G401 (cell line): ENCODE data around the gene ILDR1. TPM values are rescaled to one million over a fixed set of nuclear protein-coding genes. Genes with fewer than 3 reads are reported as not detected.

ENCODE experiments used
- DNase-seq: peaks from one replicate; pipeline ENCODE4 v3.0.0-alpha.2; 2015; ENCODE audit warnings: low spot score
- in situ Hi-C: cut with HindIII; loops from 2 replicates; pipeline ENCODE4 v1.10.0; 2016; ENCODE audit warnings: low sequenced_read_pairs, mixed read lengths
- total RNA-seq: library from RNA; depleted of rRNA; stranded (reverse); fragments of >200 nt; shearing (Covaris generic); gene quantifications from 2 replicates; pipeline ENCODE4 v1.2.3, GENCODE V29; 2014

ILDR1 gene
- total RNA-seq, 1 experiment from 2014 or later = not detected

DNA sequence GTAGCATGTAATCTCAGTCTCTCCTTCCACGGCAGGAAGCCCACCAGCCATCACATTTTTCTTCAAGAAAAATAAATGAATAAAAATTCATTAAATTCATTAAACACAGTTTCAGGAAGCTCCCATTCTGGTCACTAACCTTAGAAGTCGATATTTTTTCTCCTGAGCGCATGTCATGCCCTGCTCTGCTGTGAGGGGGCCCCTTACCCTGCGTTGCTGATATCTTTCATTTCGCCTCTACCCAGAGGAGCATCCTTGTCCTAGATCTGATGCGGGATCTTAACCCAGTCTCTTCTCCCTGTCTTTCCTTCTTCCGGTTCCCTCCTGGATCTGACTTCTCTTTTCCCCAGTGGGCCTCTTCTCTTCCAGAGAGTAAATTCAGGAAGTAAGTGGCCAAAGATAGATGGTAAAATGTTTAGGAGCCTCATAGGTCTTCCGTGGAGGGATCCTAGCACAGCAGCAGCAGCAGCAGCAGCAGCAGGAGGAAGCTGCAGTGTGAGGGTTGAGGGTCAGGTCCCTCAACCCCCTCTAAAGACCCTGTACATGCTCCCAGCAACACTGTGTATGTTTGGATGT is 1.4 kb upstream of the ILDR1 start:
- in situ Hi-C loops = no loop called here
- no peak for DNase-seq

DNA sequence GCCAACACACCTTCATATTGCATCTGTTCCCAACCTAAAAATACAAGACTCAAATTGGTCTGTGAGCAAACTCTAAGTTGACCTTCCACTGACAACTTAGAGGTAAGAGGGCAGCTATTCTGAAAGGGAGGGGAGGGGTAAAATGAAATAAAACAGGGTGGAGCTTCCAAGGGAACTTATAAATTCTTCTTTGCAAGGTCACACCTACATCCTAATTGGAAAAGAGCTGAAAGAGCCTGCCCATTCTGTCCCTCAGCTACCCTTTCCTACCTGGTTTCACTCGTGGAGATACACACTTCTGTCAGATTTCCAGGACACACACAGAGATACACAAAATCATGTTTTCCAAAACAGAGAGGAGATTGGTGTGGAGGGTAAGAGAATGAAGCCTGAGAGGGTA is 1.0 kb downstream of the ILDR1 start:
- no peak for DNase-seq
- in situ Hi-C loops = no loop called here

DNA sequence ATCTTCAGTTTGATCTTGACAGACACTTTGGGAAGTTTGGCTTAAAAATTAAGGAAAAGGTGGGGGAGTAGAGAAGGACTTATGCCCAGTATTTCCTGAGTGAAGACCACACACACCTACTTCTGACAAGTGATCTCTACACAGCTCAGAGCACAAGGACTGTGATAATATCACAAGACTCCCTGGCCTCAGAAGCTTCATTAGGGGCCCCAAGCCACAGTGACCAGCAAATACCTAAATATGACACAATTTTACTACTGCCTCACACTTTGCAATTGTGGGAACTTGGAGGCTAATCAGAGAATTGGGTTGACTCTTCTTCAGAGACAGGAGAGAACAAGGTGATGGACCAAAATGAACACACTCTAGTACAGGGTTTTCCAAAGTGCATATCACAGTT is 2.6 kb downstream of the ILDR1 start:
- in situ Hi-C loops = no loop called here
- no peak for DNase-seq

DNA sequence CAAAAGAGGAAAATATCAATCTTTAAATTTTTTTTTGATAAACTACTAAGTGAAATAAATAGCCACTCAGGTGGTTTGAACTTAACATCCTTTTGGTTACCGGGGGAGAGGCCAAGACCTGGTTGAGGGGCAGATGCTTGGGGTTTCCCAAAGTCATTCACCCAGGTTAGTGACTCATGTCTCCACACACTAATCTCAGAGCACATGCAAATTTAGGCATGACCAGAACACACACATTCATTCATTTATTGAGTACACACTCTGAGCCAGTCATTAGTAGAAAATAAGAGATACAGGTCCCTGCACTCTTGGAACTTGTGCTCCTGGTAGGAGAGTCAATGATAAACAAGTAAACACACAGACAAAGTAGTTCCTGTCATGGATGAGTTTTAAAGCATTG is 7.3 kb downstream of the ILDR1 start:
- DNase-seq = no peak

DNA sequence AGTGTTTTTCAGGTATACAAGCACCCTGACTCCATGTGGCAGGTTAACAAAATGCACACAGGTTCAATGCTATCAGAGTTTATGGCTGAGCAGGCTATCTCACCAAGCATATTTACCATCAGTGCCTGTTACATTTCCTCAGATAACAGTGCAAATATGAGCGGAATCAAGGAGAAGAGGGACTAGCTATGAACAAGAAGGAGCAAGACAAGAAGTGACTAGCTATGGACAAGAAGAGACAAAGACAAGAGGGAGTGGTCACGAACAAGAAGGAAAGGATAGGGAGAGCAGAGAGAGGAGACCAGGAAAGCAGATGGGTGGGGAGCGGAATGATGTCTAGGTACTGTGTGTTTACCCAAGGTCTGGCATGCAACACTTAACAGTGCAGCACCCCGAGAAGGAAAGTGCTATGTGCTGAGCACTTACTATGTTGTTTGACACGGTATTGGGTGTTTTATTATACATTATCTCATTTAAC is 8.6 kb downstream of the ILDR1 start:
- in situ Hi-C loops = no loop called here
- DNase-seq = no peak

More for the DNA sequence above, 7.3 kb downstream of the ILDR1 start:
- in situ Hi-C loops = no loop called here

DNA sequence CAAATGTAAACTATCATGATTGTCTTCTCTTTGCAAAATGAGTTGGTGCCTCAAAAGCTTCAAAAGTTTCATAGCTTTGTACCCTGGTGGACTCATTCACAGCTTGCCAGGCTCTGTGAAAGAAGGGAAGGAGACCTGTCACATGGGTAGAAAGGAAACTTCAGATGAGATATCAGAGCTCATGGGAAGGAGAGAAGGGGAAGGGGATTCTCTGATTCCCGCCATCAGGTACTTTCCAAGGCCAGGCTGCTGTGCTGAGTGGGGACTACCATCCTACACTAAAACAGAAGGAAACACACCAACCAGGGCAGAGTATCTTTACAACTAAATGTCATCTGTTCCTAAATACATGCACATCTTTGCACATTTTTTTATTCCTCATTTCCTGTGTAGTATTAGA is 9.2 kb downstream of the ILDR1 start:
- in situ Hi-C loops = no loop called here
- DNase-seq = no peak

DNA sequence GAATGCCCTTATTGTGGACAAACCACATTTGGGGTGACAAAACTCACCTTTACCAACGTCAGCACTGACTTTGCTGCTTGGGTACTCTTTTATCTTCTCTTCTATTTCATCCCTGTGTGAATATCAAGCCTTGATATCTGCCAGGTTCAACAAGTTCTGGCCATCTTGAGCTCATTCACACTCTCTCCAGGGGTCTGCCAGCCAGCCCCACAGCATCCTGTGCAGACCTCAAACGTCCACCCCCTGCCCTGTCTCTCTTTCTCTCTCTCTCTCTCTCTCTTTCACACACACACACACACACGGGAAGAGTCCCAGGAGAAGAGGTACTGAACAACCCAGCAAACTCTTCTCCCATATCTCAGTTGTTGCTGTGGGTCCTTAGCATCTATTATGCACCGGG is 10.7 kb downstream of the ILDR1 start:
- DNase-seq = no peak
- in situ Hi-C loops = no loop called here

DNA sequence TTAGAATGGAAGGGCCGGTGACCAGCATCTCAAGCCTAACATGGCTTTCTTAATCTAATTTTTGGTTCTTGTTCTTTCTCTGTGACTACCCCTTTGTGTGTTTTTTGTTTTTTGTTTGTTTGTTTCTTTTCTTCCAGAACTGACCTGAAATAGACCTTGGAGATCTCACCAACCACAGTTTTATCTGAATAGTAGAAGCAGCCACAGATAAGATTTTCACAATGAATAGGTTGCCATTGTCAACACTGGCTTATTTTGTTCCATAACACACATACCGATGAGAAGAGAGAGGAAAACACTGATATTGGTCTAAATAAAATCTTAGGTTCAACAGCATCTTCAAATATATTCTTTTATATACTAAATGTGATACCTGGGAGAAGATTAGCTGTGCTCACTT is 11.5 kb downstream of the ILDR1 start:
- in situ Hi-C loops = no loop called here
- no peak for DNase-seq

DNA sequence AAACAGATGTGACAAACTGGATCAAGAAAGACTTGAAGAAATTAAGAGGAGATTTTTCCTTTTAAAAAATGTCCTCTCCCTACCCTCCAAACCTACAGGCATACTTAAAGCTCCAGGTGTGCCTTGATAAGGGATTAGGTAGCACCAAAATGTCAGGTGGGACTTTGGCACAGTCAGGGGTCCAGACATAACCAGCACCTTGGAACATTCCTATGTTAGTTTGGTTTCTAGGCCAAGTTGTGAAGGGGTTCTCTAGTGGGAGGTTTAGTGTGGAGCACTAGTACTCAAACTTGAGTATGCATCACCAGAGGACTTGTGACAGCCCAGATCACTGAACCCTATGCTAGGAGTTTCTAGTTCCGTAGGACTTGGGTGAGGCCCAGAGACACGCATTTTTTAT is 13.9 kb downstream of the ILDR1 start:
- DNase-seq = no peak
- in situ Hi-C loops = no loop called here

DNA sequence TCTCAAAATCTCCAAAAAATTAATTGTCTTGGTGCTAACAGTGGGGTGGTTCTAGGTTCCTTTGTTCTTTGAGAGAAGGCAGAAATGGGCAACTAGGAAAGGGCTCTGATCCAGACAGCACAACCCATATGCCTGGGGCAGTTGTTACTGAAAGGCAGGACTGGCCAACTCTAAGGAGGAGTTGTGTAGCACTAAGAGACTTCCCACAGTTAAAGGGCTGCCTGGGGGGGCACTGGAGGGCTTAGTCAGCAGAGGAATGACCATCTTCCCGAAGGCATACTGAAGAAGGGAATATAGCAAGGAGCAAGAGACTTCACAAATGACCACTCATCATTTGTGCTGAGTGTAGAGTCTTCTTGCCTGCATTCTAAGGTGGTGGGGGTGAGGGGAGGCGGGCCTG is 15.8 kb downstream of the ILDR1 start:
- in situ Hi-C loops = no loop called here
- no peak for DNase-seq

DNA sequence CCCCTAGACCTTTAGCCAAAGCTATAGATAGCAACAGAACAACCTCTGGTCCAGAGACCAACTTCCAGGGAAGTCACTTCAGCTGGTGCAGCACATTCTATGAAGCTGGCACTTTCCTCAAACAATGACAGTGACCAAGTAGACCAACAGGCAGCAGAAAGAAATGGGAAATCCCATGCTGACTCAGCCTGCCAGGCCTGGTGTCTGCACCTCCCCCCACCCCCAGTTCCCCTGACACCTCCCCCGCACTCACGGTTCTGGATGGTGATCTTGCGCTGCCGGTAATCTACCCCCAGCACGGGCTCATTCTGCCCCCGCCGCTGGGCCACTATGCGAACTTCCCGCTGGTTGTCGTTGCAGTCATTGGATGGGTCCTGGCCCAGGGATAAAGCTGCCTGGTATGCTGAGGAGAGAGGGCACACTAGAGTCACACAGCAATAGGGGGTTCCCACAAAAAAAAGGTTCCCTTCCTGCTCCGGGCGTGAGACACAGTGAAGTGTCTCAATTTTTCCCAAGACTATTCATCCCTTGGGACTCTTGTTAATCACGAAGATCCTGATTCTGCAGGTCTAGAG is 17.0 kb downstream of the ILDR1 start:
- DNase-seq = no peak
- in situ Hi-C loops = no loop called here

DNA sequence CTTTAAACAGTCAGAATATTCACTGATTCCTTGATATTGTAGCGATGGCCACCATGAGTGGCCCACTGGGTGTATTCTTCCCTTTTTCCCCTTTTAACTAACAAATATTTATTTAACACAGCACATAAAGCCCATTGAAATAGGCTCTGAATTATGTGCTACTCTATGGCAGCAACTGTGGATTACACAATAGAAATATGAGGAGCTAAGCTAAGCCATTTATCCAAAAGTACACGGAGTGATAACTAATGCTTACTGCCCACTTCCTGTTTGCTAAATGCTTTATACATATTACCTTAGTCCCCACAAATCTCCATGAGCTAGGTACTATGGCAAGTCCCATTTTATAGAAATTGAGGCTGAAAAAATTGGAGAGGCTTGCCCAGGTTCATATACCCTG is 17.9 kb downstream of the ILDR1 start:
- DNase-seq = no peak
- in situ Hi-C loops = no loop called here

DNA sequence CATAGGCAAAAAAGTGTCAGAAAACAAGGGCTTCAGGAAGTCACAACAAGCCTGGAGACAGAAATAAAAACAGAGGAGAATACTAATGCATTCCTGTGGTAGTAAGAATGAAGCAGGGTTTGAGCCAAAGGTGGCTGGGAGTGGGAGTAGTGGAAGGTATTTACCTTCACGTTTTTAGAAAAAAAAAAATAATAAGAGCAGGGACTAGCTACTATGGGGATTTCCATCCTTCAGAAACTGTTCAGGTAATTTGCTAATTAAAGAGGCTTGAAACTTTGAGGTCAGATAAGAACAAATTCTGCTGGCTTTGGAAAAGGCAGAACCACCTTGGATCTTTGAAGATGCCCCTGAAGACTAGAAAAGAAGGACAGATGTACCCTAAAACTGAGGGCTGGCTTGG is 18.4 kb downstream of the ILDR1 start:
- in situ Hi-C loops = no loop called here

DNA sequence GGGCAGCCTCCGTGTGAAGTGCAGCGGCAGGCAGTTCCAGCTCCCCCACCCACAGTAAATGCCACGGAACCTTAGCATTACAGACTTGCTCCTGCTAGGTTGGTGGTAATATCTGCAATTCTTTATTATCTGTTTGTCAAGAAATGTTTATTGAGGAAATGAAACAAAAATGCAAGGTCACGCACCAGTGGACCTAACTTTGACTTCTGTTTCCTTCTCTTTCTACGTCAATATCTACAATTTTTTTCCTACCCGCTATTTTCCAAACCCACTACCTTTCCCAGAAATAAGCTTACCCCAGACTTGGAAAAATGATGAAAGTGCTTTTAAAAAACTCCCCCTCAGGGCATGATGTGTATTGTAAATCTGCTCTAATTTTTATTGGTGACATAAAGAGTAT is 18.9 kb downstream of the ILDR1 start:
- DNase-seq = no peak
- in situ Hi-C loops = no loop called here

More for the DNA sequence above, 18.4 kb downstream of the ILDR1 start:
- no peak for DNase-seq

DNA sequence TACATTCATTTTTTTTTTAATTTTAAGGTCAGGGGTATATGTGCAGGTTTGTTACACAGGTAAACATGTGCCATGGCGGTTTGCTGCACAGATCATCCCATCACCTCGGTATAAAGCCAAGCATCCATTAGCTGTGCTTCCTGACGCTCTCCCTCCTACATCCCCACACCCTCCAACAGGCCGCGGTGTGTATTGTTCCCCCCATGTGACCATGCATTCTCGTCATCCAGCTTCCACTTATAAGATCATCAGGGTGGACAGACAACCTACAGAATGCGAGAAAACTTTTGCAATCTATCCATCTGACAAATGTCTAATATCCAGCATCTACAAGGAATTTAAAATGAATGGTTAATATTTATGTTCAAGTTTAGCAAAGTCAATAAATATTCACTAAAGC is 19.4 kb downstream of the ILDR1 start:
- DNase-seq = no peak
- in situ Hi-C loops = no loop called here

DNA sequence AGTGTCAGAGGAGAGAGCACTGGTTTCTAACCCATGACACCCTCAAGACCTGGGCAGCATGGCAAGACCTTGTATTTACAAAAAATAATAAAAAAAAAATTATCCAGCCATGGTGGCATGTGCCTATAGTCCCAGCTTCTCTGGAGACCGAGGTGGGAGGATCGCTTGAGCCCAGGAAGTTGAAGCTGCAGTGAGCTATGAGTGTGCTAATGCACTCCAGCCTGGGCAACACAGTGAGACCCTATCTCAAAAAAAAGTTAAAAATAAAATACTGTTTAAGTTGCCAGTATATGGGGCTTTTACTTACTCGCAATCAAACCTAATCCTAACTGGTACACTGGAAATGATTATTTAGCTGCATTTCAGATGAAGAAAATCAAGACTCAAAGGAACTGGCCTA is 20.2 kb downstream of the ILDR1 start:
- in situ Hi-C loops = no loop called here
- no peak for DNase-seq

DNA sequence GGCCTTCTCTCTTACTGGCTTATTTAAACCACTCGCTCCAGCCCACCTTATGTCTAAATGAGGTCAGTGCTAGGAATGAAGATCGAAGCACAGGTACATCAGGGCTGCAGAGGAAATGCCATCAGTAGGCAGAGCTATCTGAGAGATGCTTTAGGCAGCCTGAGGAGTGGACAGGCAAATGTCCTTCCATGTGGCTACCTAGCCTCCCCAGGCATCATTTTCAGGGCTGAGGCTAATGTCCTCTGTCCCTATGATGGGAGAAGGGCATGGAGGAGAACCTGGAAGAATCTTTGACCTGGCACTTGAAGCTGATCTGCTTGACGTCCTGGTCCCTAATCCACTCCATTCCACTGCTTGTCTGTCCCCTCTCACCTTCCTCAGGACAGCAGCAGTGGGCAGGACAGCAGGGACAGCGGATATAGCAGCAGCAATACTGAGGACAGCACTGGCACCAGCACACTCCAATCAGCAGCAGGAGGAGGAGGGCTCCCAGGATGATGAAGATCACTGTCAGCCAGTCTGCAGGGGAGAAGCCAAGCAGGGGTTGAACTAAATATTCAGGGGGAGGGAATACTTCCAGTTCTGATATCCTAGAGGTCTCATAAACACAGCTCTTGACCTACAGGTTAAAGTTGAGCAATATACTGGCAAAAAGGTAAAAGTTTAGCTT is 21.0 kb downstream of the ILDR1 start:
- in situ Hi-C loops = no loop called here

DNA sequence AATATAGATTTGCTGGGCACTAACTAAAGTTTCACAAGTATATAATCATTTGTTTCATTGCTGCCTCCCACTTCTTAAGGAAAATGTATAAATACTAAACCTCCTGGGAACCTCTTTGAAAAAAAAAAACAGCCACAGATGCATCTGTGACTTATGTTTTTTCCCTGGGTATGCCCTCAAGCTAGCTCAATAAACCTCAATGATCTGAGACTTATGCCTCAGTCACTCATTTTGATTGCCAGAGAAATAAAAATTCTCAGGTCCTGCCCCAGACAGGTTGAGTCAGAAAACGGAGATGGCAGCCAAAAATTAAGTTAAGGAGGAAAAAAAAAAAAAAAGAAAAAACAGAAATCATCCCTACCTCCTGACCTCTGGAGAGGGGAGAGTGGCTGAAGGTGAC is 22.1 kb downstream of the ILDR1 start:
- in situ Hi-C loops = no loop called here
- DNase-seq = no peak

More for the DNA sequence above, 21.0 kb downstream of the ILDR1 start:
- DNase-seq = no peak

DNA sequence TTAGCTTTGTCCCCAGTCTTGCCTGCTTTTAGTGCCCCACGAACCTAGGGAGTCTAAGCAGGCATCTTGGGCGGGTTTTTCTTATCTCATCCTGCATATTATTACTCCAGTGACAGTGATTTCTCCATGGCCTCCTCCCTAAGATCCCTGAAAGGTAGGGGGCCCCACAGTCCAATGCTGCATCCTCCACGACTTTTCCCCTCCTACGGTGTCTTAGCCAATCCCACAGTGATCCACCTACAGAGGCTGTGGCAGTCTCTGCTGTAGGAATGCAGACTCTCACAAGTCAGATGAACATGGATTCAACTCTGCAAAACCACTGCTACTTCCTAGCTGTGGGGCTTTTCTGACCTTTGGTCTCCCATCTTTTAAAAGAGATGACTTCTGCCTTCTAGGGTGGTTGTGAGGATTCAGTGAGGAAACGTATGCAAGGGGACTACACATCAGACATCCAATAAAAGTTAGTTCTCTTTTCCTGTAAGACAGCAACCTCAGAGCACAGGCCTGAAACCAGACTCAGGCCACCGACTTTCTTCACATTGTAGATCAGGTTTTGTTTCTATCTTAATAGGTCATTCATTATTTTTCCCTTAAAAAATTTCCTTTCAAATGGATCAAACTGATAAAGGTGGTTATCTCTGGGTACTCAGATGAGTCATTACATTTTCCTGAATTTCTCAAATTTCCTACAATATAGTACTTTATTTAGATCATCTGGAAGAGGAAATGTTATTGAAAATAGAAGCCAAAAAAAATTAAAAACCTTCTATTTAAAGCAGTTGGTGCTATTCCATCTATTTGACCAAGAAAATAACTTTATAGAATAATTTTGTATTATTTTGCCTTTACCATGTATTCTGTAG is 23.2 kb downstream of the ILDR1 start:
- DNase-seq = no peak
- in situ Hi-C loops = no loop called here

DNA sequence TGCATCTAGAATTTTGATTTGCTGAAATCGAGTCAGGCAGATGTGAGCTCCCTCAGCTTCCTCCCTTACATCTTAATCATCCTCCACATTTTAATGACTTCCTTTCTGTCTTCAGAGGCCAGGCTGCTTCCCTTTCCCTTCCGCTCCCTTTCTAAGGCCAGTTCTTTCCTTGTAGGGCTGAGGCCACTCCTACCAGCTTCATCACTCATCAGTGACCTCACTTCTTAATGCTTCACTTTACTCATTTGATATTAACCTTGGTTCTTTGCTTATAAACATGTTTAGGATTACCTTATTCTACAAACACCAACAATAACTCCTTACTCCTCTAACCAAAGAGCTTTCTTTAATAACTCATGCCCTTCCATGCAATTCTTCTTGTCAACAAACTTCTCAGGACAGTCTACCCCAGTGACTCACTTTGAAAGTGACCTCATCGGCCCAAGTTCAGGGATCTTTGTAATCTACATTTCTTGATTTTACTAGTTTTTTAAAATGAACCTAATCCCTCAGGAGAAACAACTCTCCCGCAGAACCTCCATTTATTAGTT is 23.9 kb downstream of the ILDR1 start:
- no peak for DNase-seq
- in situ Hi-C loops = no loop called here
